K562 (cell line): ENCODE data around the gene NTN1. TPM values are rescaled to one million over a fixed set of nuclear protein-coding genes. Genes with fewer than 3 reads are reported as not detected.

Experiments
- ATAC-seq: fragments of 200-7000 bp; cut with Tn5 transposase; 3 replicates; pipeline ENCODE4 v1.9.1; 2020; ENCODE audit warnings: moderate library complexity
- BruUV-seq: library from RNA; stranded (reverse); fragments of 400-500 nt; replicated peaks from 2 replicates; lab custom pipeline; 2021; lab: Mats Ljungman, UMichigan
- CTCF ChIA-PET: fragments of 300-600 bp; formaldehyde crosslinking; extraction: SDS; loops from one replicate; lab custom pipeline; 2021; ENCODE audit warnings: low intra/inter-chr PET ratio; lab: Yijun Ruan, JAX
- POLR2A ChIA-PET: fragments of 300-600, 350-650 bp; sonication (Branson Sonifier 250); formaldehyde crosslinking; extraction: SDS; loops from one replicate; lab custom pipeline; 2021; ENCODE audit warnings: antibody characterized with exemption, inconsistent platforms; lab: Yijun Ruan, JAX
- DNase-seq, 4 experiments: peaks; one replicate each; pipeline versions ENCODE4 v3.0.0 to v3.0.0-alpha.2; 2011 to 2018; ENCODE audit warnings: low spot score in 3 of 4, mixed read lengths in 3 of 4; ENCODE audit errors: extremely low read depth in 1 of 4
- FAIRE-seq: peaks from 2 replicates; lab custom pipeline; 2011; peaks lifted over from hg19 to GRCh38; lab: Jason Lieb, UNC
- H2AFZ ChIP-seq: 2 replicates; pipeline ENCODE4 v1.6.0; 2011; ENCODE audit warnings: low read depth, low read length, control low read depth, inconsistent platforms
- H3K27ac ChIP-seq: fragments of 200-600 bp; 3 replicates; pipeline ENCODE4 v1.8.0; 2011; ENCODE audit warnings: low read depth, mild to moderate bottlenecking, control low read depth, inconsistent platforms, low read length, moderate library complexity, mixed read lengths; ENCODE audit errors: extremely low read depth
- H3K27me3 ChIP-seq, 2 experiments: fragments of 300-600 bp in 1 of 2; 2 replicates in 1 of 2; 3 replicates in 1 of 2; pipeline versions ENCODE4 v1.6.0 to v1.8.0; 2011; ENCODE audit warnings: inconsistent platforms in 2 of 2, low read length in 2 of 2, mild to moderate bottlenecking in 1 of 2, mixed read lengths in 1 of 2, moderate library complexity in 1 of 2; ENCODE audit not compliant: control insufficient read depth in 2 of 2, insufficient read depth in 2 of 2
- H3K36me3 ChIP-seq: fragments of 300-600 bp; 3 replicates; pipeline ENCODE4 v1.8.0; 2011; ENCODE audit warnings: mild to moderate bottlenecking, low read length, inconsistent platforms; ENCODE audit not compliant: control insufficient read depth, insufficient read depth
- H3K4me1 ChIP-seq, 2 experiments: fragments of 200-600 bp in 1 of 2; replicated peaks in 1 of 2; 2 replicates in 1 of 2; 3 replicates in 1 of 2; pipeline versions ENCODE4 v1.5.1 to v1.8.0; 2011; ENCODE audit warnings: inconsistent platforms in 2 of 2, low read length in 2 of 2, mild to moderate bottlenecking in 1 of 2, mixed read lengths in 1 of 2, moderate library complexity in 1 of 2; ENCODE audit not compliant: control insufficient read depth in 2 of 2, insufficient read depth in 2 of 2
- H3K4me2 ChIP-seq: 2 replicates; pipeline ENCODE4 v1.6.1; 2011; ENCODE audit warnings: low read length, control low read depth, inconsistent platforms, mixed read lengths; ENCODE audit not compliant: insufficient read depth
- H3K4me3 ChIP-seq: fragments of 200-600 bp; sonication (generic), shearing (Covaris generic); 2 replicates; pipeline ENCODE4 v1.5.1; 2016; ENCODE audit warnings: control low read depth, inconsistent platforms
- H3K79me2 ChIP-seq: fragments of 200-600 bp; 3 replicates; pipeline ENCODE4 v1.8.0; 2011; ENCODE audit warnings: low read length, inconsistent platforms; ENCODE audit not compliant: control insufficient read depth, insufficient read depth
- H3K9ac ChIP-seq, 2 experiments: 2 replicates each; pipeline versions ENCODE4 v1.6.0 to v1.6.1; 2011; ENCODE audit warnings: low read depth in 2 of 2, low read length in 2 of 2, control low read depth in 1 of 2, inconsistent platforms in 1 of 2, mild to moderate bottlenecking in 1 of 2, mixed read lengths in 1 of 2; ENCODE audit not compliant: insufficient read depth in 1 of 2
- H3K9me1 ChIP-seq: one replicate; pipeline ENCODE4 v1.6.0; 2011; ENCODE audit warnings: inconsistent platforms, mild to moderate bottlenecking, low read length, moderate library complexity; ENCODE audit not compliant: control insufficient read depth, insufficient read depth
- H3K9me3 ChIP-seq: replicated peaks from 2 replicates; pipeline ENCODE4 v1.5.1; 2011; ENCODE audit warnings: low read depth, low read length, inconsistent platforms; ENCODE audit not compliant: control insufficient read depth, insufficient read depth
- H4K20me1 ChIP-seq: replicated peaks from 2 replicates; pipeline ENCODE4 v1.6.1; 2011; ENCODE audit warnings: low read length, inconsistent platforms, mixed read lengths; ENCODE audit not compliant: control insufficient read depth, insufficient read depth
- BCL6 ChIP-seq: fragments of 250-450 bp; sonication (Bioruptor Pico); IDR thresholded peaks from 2 replicates; pipeline ENCODE4 v1.4.0; 2020
- FOXP4 ChIP-seq: sonication (generic); formaldehyde crosslinking; IDR thresholded peaks from 2 replicates; pipeline ENCODE4 v1.8.0; 2022; ENCODE audit warnings: mild to moderate bottlenecking, missing genetic modification reagents, borderline replicate concordance
- IRF2 ChIP-seq: sonication (generic); formaldehyde crosslinking; IDR thresholded peaks from 2 replicates; pipeline ENCODE4 v1.8.1; 2022; ENCODE audit warnings: mild to moderate bottlenecking, missing genetic modification reagents
- KDM5B ChIP-seq: fragments of 200-600 bp; sonication (generic); IDR thresholded peaks from 2 replicates; pipeline ENCODE4 v1.6.1; 2012; ENCODE audit warnings: low read depth, mild to moderate bottlenecking, moderate library complexity, low read length, control low read depth, inconsistent platforms; ENCODE audit not compliant: insufficient replicate concordance
- MTA2 ChIP-seq: fragments of 450-650 bp; IDR thresholded peaks from 2 replicates; pipeline ENCODE4 v1.6.1; 2016; ENCODE audit warnings: low read depth
- PURB ChIP-seq: sonication (generic); formaldehyde crosslinking; IDR thresholded peaks from 2 replicates; pipeline ENCODE4 v1.9.0; 2021; ENCODE audit warnings: low read depth, mild to moderate bottlenecking, missing genetic modification reagents
- ZNF197 ChIP-seq: fragments of 200-800 bp; sonication (Bioruptor generic); IDR thresholded peaks from 2 replicates; pipeline ENCODE4 v1.6.1; 2016; ENCODE audit warnings: low read depth, missing genetic modification characterization, missing compliant biosample characterization
- ZNF696 ChIP-seq: fragments of 250-450 bp; sonication (Bioruptor Pico); conservative IDR thresholded peaks from 2 replicates; pipeline ENCODE4 v1.4.0; 2020; ENCODE audit warnings: mild to moderate bottlenecking, moderate library complexity
- WGBS: fragments of 100-300 bp; shearing (Covaris generic); methylation state at CpG from one replicate; pipeline ENCODE4 v1.1.6; 2016; ENCODE audit warnings: low coverage, mixed read lengths; ENCODE audit not compliant: insufficient coverage; ENCODE audit errors: missing lambda C conversion rate; 5-methylcytosine and 5-hydroxymethylcytosine counted together
- in situ Hi-C: fragments of 300-500 bp; cut with MboI; formaldehyde crosslinking; loops from 4 replicates; pipeline ENCODE4 v1.15.0; 2018; ENCODE audit warnings: inconsistent platforms, mixed read lengths
- intact Hi-C: fragments of 100-400 bp; cut with micrococcal nuclease; formaldehyde crosslinking; loops from 2 replicates; pipeline ENCODE4 v1.14.2; 2022
- polyA plus RNA-seq, 8 experiments: library from polyadenylated mRNA; depleted of rRNA in 4 of 8; stranded (reverse) in 5 of 8; unstranded in 3 of 8; fragments of >200 nt; fragmentation: Nextera tagmentation in 2 of 8; fragmentation: Illumina TruSeq in 1 of 8; extraction: Ambion mirVana in 2 of 8; extraction: Trizol in 1 of 8; gene quantifications; 2 replicates each; pipeline versions ENCODE4 v1.2.1 to v1.2.3, GENCODE V29; 2011 to 2014; ENCODE audit warnings: inconsistent platforms in 1 of 8, missing spikeins in 1 of 8
- total RNA-seq, 7 experiments: library from RNA; depleted of rRNA in 6 of 7; stranded (reverse); fragments of >200 nt in 6 of 7; fragmentation: Illumina TruSeq in 2 of 7; extraction: Trizol in 2 of 7; gene quantifications; 2 replicates each; pipeline versions ENCODE4 v1.2.1 to v1.2.3, GENCODE V29; 2011 to 2021; ENCODE audit warnings: low replicate concordance in 1 of 7
- TF ChIP-seq, protein P1 (sequence below): sonication (generic); IDR thresholded peaks from 2 replicates; pipeline ENCODE4 v1.6.1; 2016
- TF ChIP-seq, protein P2 (sequence below): fragments of 450-650 bp; IDR thresholded peaks from 2 replicates; pipeline ENCODE4 v1.6.1; 2016; ENCODE audit warnings: low read depth, mild to moderate bottlenecking, moderate library complexity

The NTN1 gene
- total and polyA plus RNA-seq, 9 of the 15 experiments (the other 6 are each of a cell fraction or from before 2014, with no cell fraction given) = 0.02 TPM; not detected in 8

DNA sequence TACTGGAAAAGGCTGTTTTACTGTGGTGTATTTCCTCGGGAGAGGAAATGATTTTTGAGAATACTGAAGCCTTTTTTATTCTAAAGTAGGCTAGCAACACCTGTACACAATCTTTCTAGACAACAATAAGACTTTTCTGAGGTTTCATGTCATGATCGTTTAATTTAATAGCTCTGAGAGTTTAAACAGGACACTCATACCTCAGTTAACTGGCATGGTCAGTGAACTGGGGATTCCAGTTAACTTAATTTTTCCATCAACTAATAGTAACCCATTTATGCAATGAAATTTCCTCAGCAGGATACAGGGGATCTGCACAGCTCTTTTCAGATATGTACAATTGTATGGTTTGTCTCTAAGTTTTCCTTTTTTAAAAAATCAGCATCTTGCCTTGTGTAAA is 262.6 kb downstream of the NTN1 start:
- no peak overlapping the region for H3K4me2 ChIP-seq
- no peak for FAIRE-seq
- H4K20me1 ChIP-seq = no peaks in the 10 kb centered on the region
- no peak for ATAC-seq
- H3K4me1 ChIP-seq = no peaks in the 10 kb centered on the region
- H3K79me2 ChIP-seq = no peaks in the 10 kb centered on the region
- no peak overlapping the region for H2AFZ ChIP-seq
- H3K27me3 ChIP-seq = peaks cover 0 to 5% of the 10 kb centered on the region in 2 experiments; a peak in 1 of 5 replicates
- H3K9me3 ChIP-seq = no peaks in the 10 kb centered on the region
- DNase-seq = no peak
- no peaks in the 10 kb centered on the region for H3K9me1 ChIP-seq
- no peak overlapping the region for H3K9ac ChIP-seq
- in situ Hi-C loops = no loop called here
- WGBS = 0% methylated on average over 2 of the region's 2 CpGs
- H3K4me3 ChIP-seq = no peak overlapping the region
- no TSS peak for BruUV-seq
- POLR2A ChIA-PET = no interaction called here
- intact Hi-C loops = no loop called here
- H3K36me3 ChIP-seq = no peaks in the 10 kb centered on the region
- no peak overlapping the region for H3K27ac ChIP-seq
- TF ChIP-seq, protein P1, sequence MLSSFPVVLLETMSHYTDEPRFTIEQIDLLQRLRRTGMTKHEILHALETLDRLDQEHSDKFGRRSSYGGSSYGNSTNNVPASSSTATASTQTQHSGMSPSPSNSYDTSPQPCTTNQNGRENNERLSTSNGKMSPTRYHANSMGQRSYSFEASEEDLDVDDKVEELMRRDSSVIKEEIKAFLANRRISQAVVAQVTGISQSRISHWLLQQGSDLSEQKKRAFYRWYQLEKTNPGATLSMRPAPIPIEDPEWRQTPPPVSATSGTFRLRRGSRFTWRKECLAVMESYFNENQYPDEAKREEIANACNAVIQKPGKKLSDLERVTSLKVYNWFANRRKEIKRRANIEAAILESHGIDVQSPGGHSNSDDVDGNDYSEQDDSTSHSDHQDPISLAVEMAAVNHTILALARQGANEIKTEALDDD = no peak
- no peak for TF ChIP-seq ZNF696
- no peak for TF ChIP-seq ZNF197 (CRISPR knock-in tag)
- TF ChIP-seq MTA2 = no peak
- TF ChIP-seq IRF2 = no peak
- TF ChIP-seq, protein P2, sequence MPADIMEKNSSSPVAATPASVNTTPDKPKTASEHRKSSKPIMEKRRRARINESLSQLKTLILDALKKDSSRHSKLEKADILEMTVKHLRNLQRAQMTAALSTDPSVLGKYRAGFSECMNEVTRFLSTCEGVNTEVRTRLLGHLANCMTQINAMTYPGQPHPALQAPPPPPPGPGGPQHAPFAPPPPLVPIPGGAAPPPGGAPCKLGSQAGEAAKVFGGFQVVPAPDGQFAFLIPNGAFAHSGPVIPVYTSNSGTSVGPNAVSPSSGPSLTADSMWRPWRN = no peak
- TF ChIP-seq FOXP4 (CRISPR knock-in tag) = no peak
- no peak for TF ChIP-seq BCL6 (CRISPR knock-in tag)
- TF ChIP-seq KDM5B = no peak
- TF ChIP-seq PURB (CRISPR knock-in tag) = no peak
- CTCF ChIA-PET = no interaction called here
